PFSK-1 (cell line): ENCODE measurements around the gene FOXA3.

Source experiments
- FOXP2 ChIP-seq: optimal IDR thresholded peaks from 2 replicates; pipeline ENCODE3; 2011; ENCODE audit warnings: borderline replicate concordance, control low read depth, inconsistent platforms; ENCODE audit not compliant: insufficient read depth; ENCODE audit errors: extremely low read length, extremely low read depth
- POLR2AphosphoS5 ChIP-seq: IDR thresholded peaks from 2 replicates; pipeline ENCODE4 v1.6.1; 2012; ENCODE audit warnings: low read depth, mild to moderate bottlenecking, control low read depth, low read length, moderate library complexity
- REST ChIP-seq, 2 experiments: IDR thresholded peaks; 2 replicates each; pipeline versions ENCODE4 v1.6.1 to v1.8.0; 2011 to 2012; ENCODE audit warnings: low read depth in 2 of 2, low read length in 2 of 2, control low read depth in 1 of 2, inconsistent platforms in 1 of 2, mild to moderate bottlenecking in 1 of 2, moderate library complexity in 1 of 2; ENCODE audit not compliant: insufficient read depth in 1 of 2
- SIN3A ChIP-seq: IDR thresholded peaks from 2 replicates; pipeline ENCODE4 v1.6.1; 2012; ENCODE audit warnings: mild to moderate bottlenecking, low read length, moderate library complexity, borderline replicate concordance; ENCODE audit not compliant: insufficient read depth

DNA sequence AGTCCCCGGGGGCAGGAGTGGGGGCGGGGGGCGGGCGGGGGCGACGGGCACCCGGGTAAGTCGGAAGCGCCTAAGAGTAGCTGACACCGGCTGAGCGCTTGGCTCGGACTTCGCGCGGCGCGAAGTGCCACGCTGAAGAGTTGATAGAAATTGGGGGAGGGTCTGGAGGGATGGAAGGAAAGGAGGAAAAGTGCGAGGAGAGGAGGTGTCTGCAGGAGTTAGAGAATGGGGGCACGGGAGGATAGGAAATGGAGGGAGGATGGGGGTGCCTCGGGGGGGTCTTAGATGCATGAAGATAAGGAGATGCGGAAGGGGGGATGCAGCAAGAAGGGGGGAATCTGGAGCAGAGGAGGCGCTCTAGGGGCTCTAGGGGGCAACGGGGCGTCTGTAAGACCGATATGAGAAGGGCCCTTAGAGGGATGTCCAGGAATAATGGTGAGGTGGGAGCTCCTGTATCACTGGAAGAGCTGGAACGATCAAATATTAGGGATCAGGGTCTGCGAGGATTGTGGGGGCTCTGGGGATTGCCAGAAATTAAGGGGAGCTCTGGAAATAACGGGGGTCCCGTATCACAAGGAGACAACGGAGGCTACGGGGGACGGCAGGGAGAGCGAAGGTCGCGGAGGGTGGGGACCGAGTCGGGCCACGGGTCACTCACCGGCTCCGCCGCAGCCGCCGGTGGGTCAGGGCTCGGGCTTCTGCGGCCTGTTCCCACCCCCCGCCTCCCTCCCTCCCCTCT is 38.0 kb downstream of the FOXA3 start, which contains the start of gene MYPOP:
- no peak for TF ChIP-seq REST (IDR thresholded peaks at IDR 0.05; ENCODE audit: insufficient read depth in 1 of 2, low read depth in 2 of 2, low read length in 2 of 2)
- TF ChIP-seq POLR2AphosphoS5, result no peak
- TF ChIP-seq SIN3A, result no peak
- no peak for TF ChIP-seq FOXP2
